ENCODE data around the gene MYH11.

DNA sequence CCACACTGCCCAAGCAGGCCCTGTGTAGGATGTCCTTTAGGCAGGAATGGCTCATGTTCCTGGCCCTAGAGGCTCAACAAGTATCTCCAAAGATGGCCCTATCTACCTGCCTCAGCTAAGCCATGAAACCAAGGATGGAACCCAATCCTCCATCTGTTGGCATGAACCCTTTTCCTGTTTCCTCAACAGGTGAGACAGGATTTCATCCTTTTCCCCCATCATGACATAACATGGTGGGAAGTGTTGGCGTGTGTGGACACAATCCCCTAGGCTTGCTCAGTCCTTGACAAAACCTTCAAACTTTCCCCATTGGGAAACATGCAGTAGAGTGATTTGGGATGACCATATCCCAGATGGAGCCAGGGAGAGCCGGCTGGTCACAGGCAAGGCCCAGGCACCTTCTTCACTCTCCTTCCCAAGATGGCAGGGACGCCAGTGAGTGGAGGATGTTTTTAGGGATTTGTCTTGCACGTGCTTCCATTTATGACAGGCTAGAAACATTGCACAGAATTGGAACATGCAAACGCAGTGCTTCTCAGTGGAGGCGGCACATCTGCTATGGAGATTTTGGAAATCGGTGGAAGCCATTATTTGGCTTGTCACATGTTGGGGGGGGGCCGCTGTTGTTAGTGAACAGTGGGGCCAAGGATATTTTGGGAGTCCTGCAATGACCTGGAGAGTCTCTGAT lies 77.0 kb downstream of the MYH11 start:
- TF ChIP-seq CTCF (IDR thresholded peaks at IDR 0.05 in 4 of 5, conservative IDR thresholded peaks at IDR 0.05 in 1 of 5) (no peak), POLR2A (IDR thresholded peaks at IDR 0.05) (no peak)

All from gastrocnemius medialis (tissue), 4 donors.